H1 (cell line): Measurements from ENCODE around the gene NAIF1. TPM values are rescaled to one million over a fixed set of nuclear protein-coding genes. Genes with fewer than 3 reads are reported as not detected.

Source experiments
- CHD1 ChIP-seq: IDR thresholded peaks from 2 replicates; pipeline ENCODE4 v1.6.1; 2012; ENCODE audit warnings: low read depth, low read length, improper control_type of control experiment
- CHD7 ChIP-seq: fragments of 300-600 bp; sonication (generic); IDR thresholded peaks from 2 replicates; pipeline ENCODE4 v1.7.1; 2012; ENCODE audit warnings: low read length, moderate library complexity, mild to moderate bottlenecking, inconsistent platforms; ENCODE audit not compliant: insufficient replicate concordance
- EZH2 ChIP-seq: fragments of 200-600 bp; sonication (generic); IDR thresholded peaks from 2 replicates; pipeline ENCODE4 v1.7.1; 2012; ENCODE audit warnings: low read depth, mild to moderate bottlenecking, moderate library complexity, low read length, inconsistent platforms; ENCODE audit not compliant: severe bottlenecking
- RAD21 ChIP-seq, 2 experiments: IDR thresholded peaks in 1 of 2; conservative IDR thresholded peaks in 1 of 2; 2 replicates each; pipeline ENCODE4 v1.6.1; 2011; ENCODE audit warnings: low read depth in 2 of 2, low read length in 2 of 2, improper control_type of control experiment in 1 of 2, inconsistent platforms in 1 of 2, mild to moderate bottlenecking in 1 of 2, moderate library complexity in 1 of 2
- TBP ChIP-seq: IDR thresholded peaks from 2 replicates; pipeline ENCODE4 v1.6.1; 2011; ENCODE audit warnings: low read depth, low read length, improper control_type of control experiment
- polyA plus RNA-seq, 7 experiments: library from polyadenylated mRNA; depleted of rRNA in 3 of 7; stranded (reverse) in 5 of 7; unstranded in 2 of 7; fragments of >200 nt in 5 of 7; fragments of 200-250 nt in 2 of 7; gene quantifications; 1 replicate in 5 of 7; 2 replicates in 1 of 7; 4 replicates in 1 of 7; pipeline versions ENCODE4 v1.2.1 to v1.2.3, GENCODE V29; 2011 to 2013; ENCODE audit warnings: missing spikeins in 2 of 7, mixed read lengths in 2 of 7
- total RNA-seq: library from RNA; stranded (reverse); fragmentation: NEBNext Ultra II Directional; extraction: Animal tissue kit (Norgen Biotek cat#: 25700); gene quantifications from 2 replicates; pipeline ENCODE4 v1.2.1, GENCODE V29; 2021
- TF ChIP-seq, protein P1 (sequence below): IDR thresholded peaks from 2 replicates; pipeline ENCODE4 v1.6.1; 2011; ENCODE audit warnings: low read depth, mild to moderate bottlenecking, low read length; ENCODE audit not compliant: insufficient read depth

The NAIF1 gene
- total and polyA plus RNA-seq, 2 of the 8 experiments (the other 6 are each of a cell fraction or from before 2014, with no cell fraction given): 8.7 to 9.0 TPM

DNA sequence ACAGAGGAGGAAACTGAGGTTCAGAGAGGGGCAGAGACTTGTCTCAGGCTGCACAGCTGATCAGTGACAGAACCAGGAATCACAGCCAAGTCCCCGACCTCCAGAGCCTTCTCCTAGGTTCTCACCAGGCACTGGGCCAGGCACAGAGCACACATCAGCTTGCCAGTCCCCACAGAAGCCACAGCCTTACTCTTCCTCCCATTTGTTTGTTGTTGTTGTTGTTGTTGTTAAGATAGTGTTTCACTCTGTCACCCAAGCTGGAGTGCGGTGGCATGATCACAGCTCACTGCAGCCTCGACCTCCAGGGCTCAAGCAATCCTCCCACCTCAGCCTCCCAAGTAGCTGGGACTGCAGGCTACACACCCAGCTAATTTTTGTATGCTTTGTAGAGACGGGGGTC lies 41.4 kb downstream of the NAIF1 start (continued):
- no peak for TF ChIP-seq RAD21 (IDR thresholded peaks at IDR 0.05 in 1 of 2, conservative IDR thresholded peaks at IDR 0.05 in 1 of 2; ENCODE audit: low read depth in 2 of 2, low read length in 2 of 2)
- TF ChIP-seq, protein P1, sequence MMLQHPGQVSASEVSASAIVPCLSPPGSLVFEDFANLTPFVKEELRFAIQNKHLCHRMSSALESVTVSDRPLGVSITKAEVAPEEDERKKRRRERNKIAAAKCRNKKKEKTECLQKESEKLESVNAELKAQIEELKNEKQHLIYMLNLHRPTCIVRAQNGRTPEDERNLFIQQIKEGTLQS: no peak
- TF ChIP-seq CHD1: no peak
- TF ChIP-seq CHD7: no peak
- no peak for TF ChIP-seq TBP
- no peak for TF ChIP-seq EZH2
